Tibial nerve (tissue), 4 donors: ENCODE results near the gene URGCP. TPM values are rescaled to one million over a fixed set of nuclear protein-coding genes. Genes with fewer than 3 reads are reported as not detected.

Experiments used
- DNase-seq, 2 donors: peaks; one replicate each; pipeline ENCODE4 v3.0.0-alpha.2; 2019; ENCODE audit warnings: low spot score in 2 of 2
- H3K27ac ChIP-seq, 4 donors: fragments of 200-600 bp; sonication (generic) in 3 of 4; one replicate each; pipeline ENCODE4 v1.5.1; 2017 to 2019; ENCODE audit warnings: mild to moderate bottlenecking in 1 of 4
- H3K27me3 ChIP-seq, 2 donors: fragments of 200-600 bp; sonication (generic) in 1 of 2; one replicate each; pipeline versions ENCODE4 v1.5.1 to v1.6.0; 2017 to 2019
- H3K36me3 ChIP-seq, 3 donors: fragments of 200-600 bp; sonication (generic); one replicate each; pipeline ENCODE4 v1.5.1; 2018 to 2019
- H3K4me1 ChIP-seq, 4 donors: fragments of 200-600 bp; sonication (generic) in 3 of 4; one replicate each; pipeline ENCODE4 v1.5.1; 2017 to 2019
- H3K4me3 ChIP-seq, 4 donors: fragments of 200-600 bp; sonication (generic) in 3 of 4; one replicate each; pipeline ENCODE4 v1.5.1; 2017 to 2019; ENCODE audit warnings: mild to moderate bottlenecking in 1 of 4, moderate library complexity in 1 of 4
- H3K9me3 ChIP-seq, 4 donors: fragments of 200-600 bp; sonication (generic) in 3 of 4; one replicate each; pipeline ENCODE4 v1.5.1; 2017 to 2019
- CTCF ChIP-seq, 5 experiments: fragments of 200-600 bp in 3 of 5; fragments of 450-650 bp in 2 of 5; sonication (generic) in 3 of 5; IDR thresholded peaks; one replicate each; pipeline ENCODE4 v1.5.1; 2016 to 2019; ENCODE audit warnings: antibody characterized with exemption in 5 of 5, mild to moderate bottlenecking in 3 of 5, moderate library complexity in 2 of 5
- EP300 ChIP-seq, 2 donors: sonication (generic); formaldehyde crosslinking; IDR thresholded peaks; one replicate each; pipeline ENCODE4 v1.6.1; 2017; ENCODE audit warnings: antibody characterized with exemption in 2 of 2, mild to moderate bottlenecking in 1 of 2
- POLR2A ChIP-seq, 2 donors: fragments of 450-650 bp; IDR thresholded peaks; one replicate each; pipeline ENCODE4 v1.6.1; 2017; ENCODE audit warnings: antibody characterized with exemption in 2 of 2, mild to moderate bottlenecking in 2 of 2, moderate library complexity in 2 of 2
- WGBS, 2 donors: methylation state at CpG; one replicate each; pipeline ENCODE4 v1.1.5; 2018; 5-methylcytosine and 5-hydroxymethylcytosine counted together
- total RNA-seq, 4 donors: library from RNA; depleted of rRNA; stranded (reverse); fragments of >200 nt; gene quantifications; one replicate each; pipeline ENCODE4 v1.1.0, GENCODE V29; 2016

URGCP gene
- total RNA-seq, 4 donors from 2014 or later, result 25.7 to 32.0 (median 28.8) TPM

- no peaks in the 10 kb centered on the region for H3K9me3 ChIP-seq
- no peak overlapping the region for H3K4me3 ChIP-seq
- no peak for TF ChIP-seq EP300 (IDR thresholded peaks at IDR 0.05)
- no peak for TF ChIP-seq POLR2A (IDR thresholded peaks at IDR 0.05)
- TF ChIP-seq CTCF (IDR thresholded peaks at IDR 0.05), result no peak
- no peaks in the 10 kb centered on the region for H3K27me3 ChIP-seq
- peaks cover 0 to 54% (median 0%) of the 10 kb centered on the region in 3 donors for H3K36me3 ChIP-seq
- 96 to 98% methylated on average over 4 of the region's 4 CpGs for WGBS, 2 donors
- H3K27ac ChIP-seq, result no peak overlapping the region
- H3K4me1 ChIP-seq, result no peaks in the 10 kb centered on the region
- DNase-seq, result no peak
Observed at GRCh38 chr7:43944286-43944685, 37.9 kb upstream of the URGCP start.

- Histone ChIP-seq H3K36me3 (peaks cover 0 to 53% (median 0%) of the 10 kb centered on the region in 3 donors), H3K4me3 (no peak overlapping the region), H3K27me3 (no peaks in the 10 kb centered on the region), H3K4me1 (no peaks in the 10 kb centered on the region), H3K27ac (no peak overlapping the region), H3K9me3 (no peaks in the 10 kb centered on the region)
- WGBS, 2 donors, result 85 to 87% methylated on average over 13 of the region's 13 CpGs
- no peak for TF ChIP-seq POLR2A (IDR thresholded peaks at IDR 0.05)
- no peak for TF ChIP-seq CTCF (IDR thresholded peaks at IDR 0.05)
- no peak for TF ChIP-seq EP300 (IDR thresholded peaks at IDR 0.05)
- no peak for DNase-seq
Observed at GRCh38 chr7:43943417-43944187, 37.2 kb upstream of the URGCP start.

GRCh38 chr7:43942997-43943396 is 36.6 kb upstream of the URGCP start:
- no peak overlapping the region for H3K4me3 ChIP-seq
- no peak for DNase-seq
- no peaks in the 10 kb centered on the region for H3K9me3 ChIP-seq
- peaks cover 0 to 47% (median 0%) of the 10 kb centered on the region in 3 donors for H3K36me3 ChIP-seq
- no peak for TF ChIP-seq POLR2A (IDR thresholded peaks at IDR 0.05)
- no peak for TF ChIP-seq CTCF (IDR thresholded peaks at IDR 0.05)
- TF ChIP-seq EP300 (IDR thresholded peaks at IDR 0.05), result no peak
- H3K27me3 ChIP-seq, result no peaks in the 10 kb centered on the region
- no peak overlapping the region for H3K27ac ChIP-seq
- H3K4me1 ChIP-seq, result no peaks in the 10 kb centered on the region
- 72 to 81% methylated on average over 3 of the region's 3 CpGs for WGBS, 2 donors

GRCh38 chr7:43942250-43942649 is 35.9 kb upstream of the URGCP start:
- H3K4me3 ChIP-seq, result no peak overlapping the region
- no peak for DNase-seq
- H3K27me3 ChIP-seq, result no peaks in the 10 kb centered on the region
- H3K9me3 ChIP-seq, result no peaks in the 10 kb centered on the region
- WGBS, 2 donors, result 66 to 71% methylated on average over 3 of the region's 3 CpGs
- TF ChIP-seq EP300 (IDR thresholded peaks at IDR 0.05) (no peak), CTCF (IDR thresholded peaks at IDR 0.05) (no peak), POLR2A (IDR thresholded peaks at IDR 0.05) (no peak)
- no peaks in the 10 kb centered on the region for H3K4me1 ChIP-seq
- H3K27ac ChIP-seq, result no peak overlapping the region
- H3K36me3 ChIP-seq, result peaks cover 0 to 40% (median 0%) of the 10 kb centered on the region in 3 donors

- H3K4me3 ChIP-seq, result no peak overlapping the region
- H3K27ac ChIP-seq, result no peak overlapping the region
- no peak for DNase-seq
- H3K4me1 ChIP-seq, result no peaks in the 10 kb centered on the region
- H3K36me3 ChIP-seq, result peaks cover 0 to 21% (median 0%) of the 10 kb centered on the region in 3 donors
- no peaks in the 10 kb centered on the region for H3K9me3 ChIP-seq
- no peaks in the 10 kb centered on the region for H3K27me3 ChIP-seq
- TF ChIP-seq EP300 (IDR thresholded peaks at IDR 0.05), result no peak
- TF ChIP-seq CTCF (IDR thresholded peaks at IDR 0.05), result no peak
- TF ChIP-seq POLR2A (IDR thresholded peaks at IDR 0.05), result no peak
- 90 to 98% methylated on average over 4 of the region's 4 CpGs for WGBS, 2 donors
Observed at GRCh38 chr7:43938892-43939482, 32.6 kb upstream of the URGCP start.
